ENCODE data around the gene WASHC2A.
A peak's percentile ranks its signal among the peaks of the same experiment; 100 is the strongest.
"Not testable (repeated sequence)": the region's sequence is repeated elsewhere in the genome, so short reads cannot be mapped to it uniquely, and the experiment has no call there.

WASHC2A gene

GRCh38 chr10:50063100-50063499, 4.7 kb upstream of the WASHC2A start:
- TF ChIP-seq POLR2AphosphoS5 (IDR thresholded peaks at IDR 0.05; ENCODE audit: borderline replicate concordance, low read depth, low read length) (no peak), FOXP2 (optimal IDR thresholded peaks at IDR 0.05; ENCODE audit: control extremely low read depth, extremely low read length, insufficient read depth) (no peak), EZH2 (IDR thresholded peaks at IDR 0.05) (no peak)
- no peak overlapping the region for H3K27ac ChIP-seq
- no peak overlapping the region for H3K4me3 ChIP-seq
- H3K9ac ChIP-seq (ENCODE audit: insufficient read length) = no peak overlapping the region
- no peak for DNase-seq (ENCODE audit: low read depth, low spot score)
- H3K36me3 ChIP-seq (ENCODE audit: insufficient read depth, low read length) = no peaks in the 10 kb centered on the region
- no peaks in the 10 kb centered on the region for H3K9me3 ChIP-seq (ENCODE audit: low read depth, low read length)

- H3K36me3 ChIP-seq (ENCODE audit: insufficient read depth, low read length); H3K9me3 ChIP-seq (ENCODE audit: low read depth, low read length); DNase-seq (ENCODE audit: low read depth, low spot score); H3K9ac ChIP-seq (ENCODE audit: insufficient read length); H3K27ac ChIP-seq: not testable (repeated sequence)
- H3K4me3 ChIP-seq = peak overlapping the region; percentile 40; the same call in 1 of the 2 replicates
These were observed 552 bp downstream of the WASHC2A start for GRCh38 chr10:50068352-50068659.

DNA sequence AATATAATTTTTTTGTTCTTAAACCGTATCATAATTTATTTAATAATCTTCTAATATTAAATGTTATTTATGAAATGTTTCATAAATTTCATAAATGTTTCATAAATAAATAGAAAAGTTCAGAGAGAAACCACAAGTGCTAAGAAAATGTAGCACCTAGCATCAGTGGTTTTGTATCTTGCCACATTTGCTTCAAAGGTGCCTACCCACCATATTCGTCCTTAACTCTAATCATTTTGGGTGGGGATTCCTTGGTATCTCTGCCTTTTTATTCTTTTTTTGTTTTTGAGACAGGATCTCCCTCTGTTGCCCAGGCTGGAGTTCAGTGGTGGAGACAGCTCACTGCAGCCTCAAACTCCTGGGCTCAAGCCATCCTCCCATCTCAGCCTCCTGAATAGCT, 7.4 kb downstream of the WASHC2A start:
- not testable (repeated sequence) for H3K9me3 ChIP-seq (ENCODE audit: low read depth, low read length); H3K9ac ChIP-seq (ENCODE audit: insufficient read length); DNase-seq (ENCODE audit: low read depth, low spot score); H3K36me3 ChIP-seq (ENCODE audit: insufficient read depth, low read length); H3K27ac ChIP-seq; H3K4me3 ChIP-seq

- not testable (repeated sequence) for DNase-seq (ENCODE audit: low read depth, low spot score); H3K9ac ChIP-seq (ENCODE audit: insufficient read length); H3K27ac ChIP-seq; H3K9me3 ChIP-seq (ENCODE audit: low read depth, low read length); H3K4me3 ChIP-seq; H3K36me3 ChIP-seq (ENCODE audit: insufficient read depth, low read length)
These were observed 7.8 kb downstream of the WASHC2A start for GRCh38 chr10:50075544-50075943.

DNA sequence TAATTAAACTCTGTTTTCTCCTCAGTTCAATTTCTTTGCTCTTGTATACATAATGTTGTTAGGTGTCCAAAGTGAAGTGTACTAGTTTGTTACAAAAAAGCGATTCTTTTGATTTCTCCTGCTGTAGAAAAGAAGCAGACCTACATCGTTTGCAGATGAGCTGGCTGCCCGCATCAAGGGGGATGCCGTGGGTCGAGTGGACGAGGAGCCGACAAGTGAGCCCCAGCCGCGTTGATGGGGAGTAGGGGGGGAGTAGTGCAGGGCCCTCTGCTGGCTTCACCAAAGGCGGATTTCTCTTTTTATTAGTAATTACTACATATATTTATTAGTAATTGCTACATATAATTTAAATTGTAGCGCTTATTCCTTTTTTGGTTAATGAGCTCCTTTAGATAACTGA, 23.6 kb downstream of the WASHC2A start:
- not testable (repeated sequence) for DNase-seq (ENCODE audit: low read depth, low spot score); H3K9me3 ChIP-seq (ENCODE audit: low read depth, low read length); H3K9ac ChIP-seq (ENCODE audit: insufficient read length); H3K27ac ChIP-seq; H3K36me3 ChIP-seq (ENCODE audit: insufficient read depth, low read length); H3K4me3 ChIP-seq

DNA sequence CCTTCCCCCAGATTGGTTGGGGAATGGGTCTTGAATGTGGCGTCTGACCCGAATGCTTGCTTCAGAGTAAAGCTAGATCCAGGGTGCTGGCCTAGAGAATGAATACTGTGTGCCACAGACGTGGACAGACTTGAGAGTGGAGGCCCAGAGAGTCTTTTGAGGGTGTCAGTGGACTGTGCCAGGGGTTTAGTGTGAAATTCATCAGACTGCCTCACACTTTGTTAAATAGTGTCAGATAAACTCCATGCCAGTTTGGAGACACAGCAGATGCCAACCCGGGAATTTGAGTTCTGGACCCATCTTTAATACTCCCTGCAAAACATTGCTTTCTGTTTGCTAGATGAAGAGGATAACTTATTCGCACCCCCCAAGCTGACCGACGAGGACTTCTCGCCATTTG, 25.2 kb downstream of the WASHC2A start:
- H3K4me3 ChIP-seq; H3K36me3 ChIP-seq (ENCODE audit: insufficient read depth, low read length); H3K27ac ChIP-seq; DNase-seq (ENCODE audit: low read depth, low spot score); H3K9me3 ChIP-seq (ENCODE audit: low read depth, low read length); H3K9ac ChIP-seq (ENCODE audit: insufficient read length): not testable (repeated sequence)

- not testable (repeated sequence) for H3K27ac ChIP-seq; H3K9ac ChIP-seq (ENCODE audit: insufficient read length); H3K4me3 ChIP-seq; H3K36me3 ChIP-seq (ENCODE audit: insufficient read depth, low read length); H3K9me3 ChIP-seq (ENCODE audit: low read depth, low read length); DNase-seq (ENCODE audit: low read depth, low spot score)
These were observed 26.9 kb downstream of the WASHC2A start for GRCh38 chr10:50094630-50095029.

DNA sequence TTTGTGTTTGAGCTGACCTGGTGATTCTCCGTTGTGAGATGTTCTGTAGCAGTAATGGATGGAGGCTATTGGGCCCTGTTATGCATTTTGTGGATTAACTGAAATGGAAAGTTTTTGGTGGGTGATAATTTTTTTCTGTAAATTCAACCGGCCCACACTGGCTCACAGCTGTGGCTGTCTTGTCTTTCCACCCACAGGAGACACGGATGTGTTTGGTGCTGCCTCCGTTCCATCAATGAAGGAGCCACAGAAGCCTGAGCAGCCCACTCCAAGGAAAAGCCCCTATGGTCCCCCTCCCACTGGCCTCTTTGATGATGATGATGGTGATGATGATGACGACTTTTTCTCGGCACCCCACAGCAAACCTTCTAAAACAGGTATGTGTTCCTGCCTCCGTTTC, 27.6 kb downstream of the WASHC2A start:
- DNase-seq (ENCODE audit: low read depth, low spot score) = not testable (repeated sequence)

DNA sequence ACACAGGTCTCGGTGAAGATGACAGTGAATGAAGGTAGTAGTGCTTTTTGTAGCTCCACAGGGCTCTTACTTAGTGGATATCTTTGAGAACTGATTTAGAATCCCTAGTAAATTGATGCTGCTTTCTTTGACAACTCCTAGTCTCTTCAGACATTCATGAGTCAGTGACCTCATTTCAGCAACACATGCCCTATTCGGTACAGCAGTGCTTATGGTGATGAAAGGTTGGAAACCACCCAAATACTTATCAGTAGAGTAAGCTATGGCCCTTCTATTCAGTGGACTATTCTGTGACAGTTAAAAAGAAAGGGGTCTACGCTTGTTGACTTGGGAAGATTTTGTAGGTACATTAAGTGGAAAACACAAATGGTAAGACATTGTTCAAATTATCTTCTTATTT, 29.0 kb downstream of the WASHC2A start:
- not testable (repeated sequence) for H3K4me3 ChIP-seq; H3K9ac ChIP-seq (ENCODE audit: insufficient read length); H3K36me3 ChIP-seq (ENCODE audit: insufficient read depth, low read length); H3K27ac ChIP-seq; DNase-seq (ENCODE audit: low read depth, low spot score); H3K9me3 ChIP-seq (ENCODE audit: low read depth, low read length)

More for the DNA sequence above, 27.6 kb downstream of the WASHC2A start:
- H3K4me3 ChIP-seq; H3K9ac ChIP-seq (ENCODE audit: insufficient read length); H3K36me3 ChIP-seq (ENCODE audit: insufficient read depth, low read length); H3K27ac ChIP-seq; H3K9me3 ChIP-seq (ENCODE audit: low read depth, low read length): not testable (repeated sequence)

- H3K36me3 ChIP-seq (ENCODE audit: insufficient read depth, low read length); H3K9ac ChIP-seq (ENCODE audit: insufficient read length); H3K27ac ChIP-seq; DNase-seq (ENCODE audit: low read depth, low spot score); H3K4me3 ChIP-seq; H3K9me3 ChIP-seq (ENCODE audit: low read depth, low read length): not testable (repeated sequence)
These were observed 30.9 kb downstream of the WASHC2A start for GRCh38 chr10:50098645-50099044.

- H3K9me3 ChIP-seq (ENCODE audit: low read depth, low read length); H3K4me3 ChIP-seq; DNase-seq (ENCODE audit: low read depth, low spot score); H3K36me3 ChIP-seq (ENCODE audit: insufficient read depth, low read length); H3K27ac ChIP-seq; H3K9ac ChIP-seq (ENCODE audit: insufficient read length): not testable (repeated sequence)
These were observed 33.4 kb downstream of the WASHC2A start for GRCh38 chr10:50101139-50101582.

- not testable (repeated sequence) for H3K9ac ChIP-seq (ENCODE audit: insufficient read length); H3K27ac ChIP-seq; DNase-seq (ENCODE audit: low read depth, low spot score); H3K9me3 ChIP-seq (ENCODE audit: low read depth, low read length); H3K4me3 ChIP-seq; H3K36me3 ChIP-seq (ENCODE audit: insufficient read depth, low read length)
These were observed 34.0 kb downstream of the WASHC2A start for GRCh38 chr10:50101747-50102146.

DNA sequence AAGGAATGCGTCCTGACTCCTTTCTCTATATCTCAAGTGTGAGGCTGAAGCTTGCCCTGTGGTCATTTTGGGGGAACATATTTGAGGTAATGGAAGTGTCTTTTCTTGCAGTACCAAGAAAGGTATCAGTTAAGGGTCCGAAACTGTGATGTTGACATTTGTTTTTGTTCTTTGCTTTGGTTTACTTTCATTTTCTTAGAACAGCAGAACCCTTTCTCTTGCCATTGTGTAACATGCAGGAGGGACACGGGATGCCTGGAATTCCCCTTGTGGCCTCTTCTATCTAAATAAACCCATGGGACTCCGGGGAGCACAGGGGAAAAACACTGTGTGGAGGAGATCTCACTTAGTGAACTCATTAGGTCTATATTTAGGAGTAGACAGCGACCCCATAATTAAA, 34.5 kb downstream of the WASHC2A start:
- not testable (repeated sequence) for H3K9ac ChIP-seq (ENCODE audit: insufficient read length); H3K27ac ChIP-seq; H3K4me3 ChIP-seq

GRCh38 chr10:50108999-50109698, 41.4 kb downstream of the WASHC2A start:
- H3K27ac ChIP-seq; H3K9me3 ChIP-seq (ENCODE audit: low read depth, low read length); DNase-seq (ENCODE audit: low read depth, low spot score); H3K9ac ChIP-seq (ENCODE audit: insufficient read length); H3K36me3 ChIP-seq (ENCODE audit: insufficient read depth, low read length); H3K4me3 ChIP-seq: not testable (repeated sequence)

More for the DNA sequence above, 34.5 kb downstream of the WASHC2A start:
- not testable (repeated sequence) for H3K9me3 ChIP-seq (ENCODE audit: low read depth, low read length); H3K36me3 ChIP-seq (ENCODE audit: insufficient read depth, low read length); DNase-seq (ENCODE audit: low read depth, low spot score)
